ENCODE data around the gene MRPL19.
"Not testable (repeated sequence)": the region's sequence is repeated elsewhere in the genome, so short reads cannot be mapped to it uniquely, and the experiment has no call there.

The MRPL19 gene

GRCh38 chr2:75667884-75668283 is 21.3 kb downstream of the MRPL19 start:
- DNase-seq (ENCODE audit: low read depth in 2 of 2), result no peak

GRCh38 chr2:75675423-75675822 is 28.8 kb downstream of the MRPL19 start:
- not testable (repeated sequence) for DNase-seq (ENCODE audit: low read depth in 2 of 2)

GRCh38 chr2:75675908-75676307 is 29.3 kb downstream of the MRPL19 start:
- DNase-seq (ENCODE audit: low read depth in 2 of 2), result no peak

- no peak for DNase-seq (ENCODE audit: low read depth in 2 of 2)
Measured at GRCh38 chr2:75676464-75676863, 29.9 kb downstream of the MRPL19 start.

GRCh38 chr2:75679556-75679955 is 33.0 kb downstream of the MRPL19 start:
- no peak for DNase-seq (ENCODE audit: low read depth in 2 of 2)

GRCh38 chr2:75680402-75680801 is 33.8 kb downstream of the MRPL19 start:
- no peak for DNase-seq (ENCODE audit: low read depth in 2 of 2)

GRCh38 chr2:75683430-75683829 is 36.8 kb downstream of the MRPL19 start:
- DNase-seq (ENCODE audit: low read depth in 2 of 2), result not testable (repeated sequence)

GRCh38 chr2:75688196-75688595 is 41.6 kb downstream of the MRPL19 start:
- no peak for DNase-seq (ENCODE audit: low read depth in 2 of 2)

GRCh38 chr2:75698918-75699317 is 52.3 kb downstream of the MRPL19 start:
- DNase-seq (ENCODE audit: low read depth in 2 of 2), result no peak

GRCh38 chr2:75702593-75702992 is 56.0 kb downstream of the MRPL19 start:
- no peak for DNase-seq (ENCODE audit: low read depth in 2 of 2)

GRCh38 chr2:75703589-75704287 is 57.2 kb downstream of the MRPL19 start:
- DNase-seq (ENCODE audit: low read depth in 2 of 2), result no peak

GRCh38 chr2:75705921-75706320 is 59.3 kb downstream of the MRPL19 start:
- DNase-seq (ENCODE audit: low read depth in 2 of 2), result no peak

- DNase-seq (ENCODE audit: low read depth in 2 of 2), result no peak
Measured at GRCh38 chr2:75707901-75708300, 61.3 kb downstream of the MRPL19 start.

- DNase-seq (ENCODE audit: low read depth in 2 of 2), result no peak
Measured at GRCh38 chr2:75709297-75709696, 62.7 kb downstream of the MRPL19 start.

- no peak for DNase-seq (ENCODE audit: low read depth in 2 of 2)
Measured at GRCh38 chr2:75710220-75710576, 63.6 kb downstream of the MRPL19 start.

GRCh38 chr2:75710577-75711253 is 64.1 kb downstream of the MRPL19 start, which contains the start of gene GCFC2:
TSS of gene GCFC2 (minus strand) at chr2:75710915. CDS start at chr2:75710855, 60 bp downstream.
- peak; percentile 78 to 79 for DNase-seq (ENCODE audit: low read depth in 2 of 2)

GRCh38 chr2:75711590-75711989 is 65.0 kb downstream of the MRPL19 start:
- DNase-seq (ENCODE audit: low read depth in 2 of 2), result not testable (repeated sequence)

- DNase-seq (ENCODE audit: low read depth in 2 of 2), result no peak
Measured at GRCh38 chr2:75716406-75716805, 69.8 kb downstream of the MRPL19 start.

GRCh38 chr2:75719616-75720015 is 73.0 kb downstream of the MRPL19 start:
- DNase-seq (ENCODE audit: low read depth in 2 of 2), result no peak

GRCh38 chr2:75720525-75720924 is 73.9 kb downstream of the MRPL19 start:
- DNase-seq (ENCODE audit: low read depth in 2 of 2), result no peak

GRCh38 chr2:75722687-75723086 is 76.1 kb downstream of the MRPL19 start:
- DNase-seq (ENCODE audit: low read depth in 2 of 2), result no peak

GRCh38 chr2:75728614-75729419 is 82.2 kb downstream of the MRPL19 start:
- no peak for DNase-seq (ENCODE audit: low read depth in 2 of 2)

- DNase-seq (ENCODE audit: low read depth in 2 of 2), result no peak
Measured at GRCh38 chr2:75729861-75730260, 83.3 kb downstream of the MRPL19 start.

Data from stimulated activated CD8-positive, alpha-beta memory T cell treated with anti-CD3 and anti-CD28 coated beads, Interleukin-2, amount 100 ng/mL, for 48 hours (primary cell).